H9 (cell line): ENCODE results near the gene LPP. TPM values are rescaled to one million over a fixed set of nuclear protein-coding genes. Genes with fewer than 3 reads are reported as not detected.

Experiments used
- DNase-seq: peaks from one replicate; pipeline ENCODE4 v3.0.0-alpha.2; 2017
- H2AFZ ChIP-seq: one replicate; pipeline ENCODE4 v1.6.1; 2013; ENCODE audit warnings: mild to moderate bottlenecking, low read length, control low read depth, moderate library complexity
- H2AK5ac ChIP-seq: 2 replicates; pipeline ENCODE4 v1.6.1; 2013; ENCODE audit warnings: low read length, control low read depth, mixed read lengths; ENCODE audit not compliant: insufficient read length
- H2BK120ac ChIP-seq: one replicate; pipeline ENCODE4 v1.6.1; 2013; ENCODE audit warnings: low read depth, mild to moderate bottlenecking, low read length, control low read depth, inconsistent platforms; ENCODE audit not compliant: poor library complexity, severe bottlenecking
- H2BK12ac ChIP-seq: 2 replicates; pipeline ENCODE4 v1.6.1; 2013; ENCODE audit warnings: low read length, control low read depth, mixed read lengths, low read depth; ENCODE audit not compliant: insufficient read length
- H2BK15ac ChIP-seq: 2 replicates; pipeline ENCODE4 v1.6.1; 2013; ENCODE audit warnings: low read depth, low read length, control low read depth
- H2BK20ac ChIP-seq: one replicate; pipeline ENCODE4 v1.6.1; 2013; ENCODE audit warnings: low read depth, mild to moderate bottlenecking, low read length, control low read depth, inconsistent platforms; ENCODE audit not compliant: poor library complexity, severe bottlenecking
- H2BK5ac ChIP-seq: 2 replicates; pipeline ENCODE4 v1.6.1; 2013; ENCODE audit warnings: low read length, control low read depth, mixed read lengths; ENCODE audit not compliant: insufficient read length
- H3K14ac ChIP-seq: 2 replicates; pipeline ENCODE4 v1.6.1; 2013; ENCODE audit warnings: low read length, control low read depth; ENCODE audit not compliant: insufficient read depth
- H3K18ac ChIP-seq: 2 replicates; pipeline ENCODE4 v1.6.1; 2013; ENCODE audit warnings: low read depth, mild to moderate bottlenecking, mixed read lengths, low read length, control low read depth; ENCODE audit not compliant: insufficient read length
- H3K23ac ChIP-seq: 2 replicates; pipeline ENCODE4 v1.6.1; 2013; ENCODE audit warnings: low read length, control low read depth, mixed read lengths, low read depth; ENCODE audit not compliant: insufficient read length
- H3K23me2 ChIP-seq: 2 replicates; pipeline ENCODE4 v1.6.1; 2013; ENCODE audit warnings: low read depth, mild to moderate bottlenecking, mixed read lengths, low read length, control low read depth; ENCODE audit not compliant: insufficient read length, poor library complexity, severe bottlenecking
- H3K27ac ChIP-seq: 2 replicates; pipeline ENCODE4 v1.5.1; 2013; ENCODE audit warnings: low read length, control low read depth, mixed read lengths, low read depth; ENCODE audit not compliant: insufficient read length
- H3K27me3 ChIP-seq: 2 replicates; pipeline ENCODE4 v1.6.1; 2013; ENCODE audit warnings: low read length, control low read depth, inconsistent platforms; ENCODE audit not compliant: insufficient read depth
- H3K4ac ChIP-seq: 2 replicates; pipeline ENCODE4 v1.6.1; 2013; ENCODE audit warnings: low read depth, mild to moderate bottlenecking, control low read depth, inconsistent platforms, low read length, moderate library complexity
- H3K4me1 ChIP-seq: 2 replicates; pipeline ENCODE4 v1.6.1; 2013; ENCODE audit warnings: low read length, control low read depth, inconsistent platforms; ENCODE audit not compliant: insufficient read depth
- H3K4me2 ChIP-seq: 2 replicates; pipeline ENCODE4 v1.6.1; 2013; ENCODE audit warnings: low read length, control low read depth, mixed read lengths; ENCODE audit not compliant: insufficient read length, insufficient read depth
- H3K56ac ChIP-seq: 2 replicates; pipeline ENCODE4 v1.6.1; 2013; ENCODE audit warnings: low read depth, mild to moderate bottlenecking, mixed read lengths, low read length, control low read depth; ENCODE audit not compliant: insufficient read length
- H3K79me1 ChIP-seq: 2 replicates; pipeline ENCODE4 v1.6.1; 2013; ENCODE audit warnings: low read depth, mild to moderate bottlenecking, moderate library complexity, low read length, control low read depth, inconsistent platforms; ENCODE audit not compliant: insufficient read depth, poor library complexity, severe bottlenecking
- H3K79me2 ChIP-seq: 2 replicates; pipeline ENCODE4 v1.6.1; 2013; ENCODE audit warnings: low read length, control low read depth, inconsistent platforms; ENCODE audit not compliant: insufficient read depth
- H3K9ac ChIP-seq: 2 replicates; pipeline ENCODE4 v1.6.1; 2013; ENCODE audit warnings: low read length, control low read depth, mixed read lengths; ENCODE audit not compliant: insufficient read length; ENCODE audit errors: extremely low read depth
- H3K9me3 ChIP-seq: one replicate; pipeline ENCODE4 v1.6.1; 2013; ENCODE audit warnings: low read depth, low read length, inconsistent platforms; ENCODE audit not compliant: control insufficient read depth
- H3T11ph ChIP-seq: one replicate; pipeline ENCODE4 v1.6.1; 2013; ENCODE audit warnings: mild to moderate bottlenecking, low read length, control low read depth, inconsistent platforms
- H4K20me1 ChIP-seq: one replicate; pipeline ENCODE4 v1.6.1; 2013; ENCODE audit not compliant: control insufficient read depth, insufficient read length, insufficient read depth
- H4K5ac ChIP-seq: 2 replicates; pipeline ENCODE4 v1.6.1; 2013; ENCODE audit warnings: low read depth, mild to moderate bottlenecking, mixed read lengths, low read length, control low read depth; ENCODE audit not compliant: insufficient read length
- H4K8ac ChIP-seq: replicated peaks from 2 replicates; pipeline ENCODE4 v1.6.1; 2013; ENCODE audit warnings: low read length, control low read depth, mixed read lengths, low read depth; ENCODE audit not compliant: insufficient read length
- H4K91ac ChIP-seq: 2 replicates; pipeline ENCODE4 v1.6.1; 2013; ENCODE audit warnings: low read depth, mild to moderate bottlenecking, moderate library complexity, mixed read lengths, low read length, control low read depth; ENCODE audit not compliant: insufficient read length
- H3K27ac Mint-ChIP-seq, 3 experiments: 2 replicates in 2 of 3; 3 replicates in 1 of 3; pipeline ENCODE4 v1.8.0; 2020 to 2021; ENCODE audit warnings: mixed read lengths in 3 of 3, mild to moderate bottlenecking in 1 of 3, moderate library complexity in 1 of 3
- H3K27me3 Mint-ChIP-seq: 2 replicates; pipeline ENCODE4 v1.8.0; 2021; ENCODE audit warnings: low read depth, mild to moderate bottlenecking, moderate library complexity, mixed read lengths
- H3K36me3 Mint-ChIP-seq, 3 experiments: 2 replicates in 2 of 3; 3 replicates in 1 of 3; pipeline ENCODE4 v1.8.0; 2020 to 2021; ENCODE audit warnings: low read depth in 3 of 3, mixed read lengths in 3 of 3; ENCODE audit not compliant: insufficient read depth in 1 of 3
- H3K4me1 Mint-ChIP-seq, 2 experiments: 2 replicates each; pipeline ENCODE4 v1.8.0; 2020; ENCODE audit warnings: mixed read lengths in 2 of 2
- H3K4me3 Mint-ChIP-seq, 2 experiments: 2 replicates in 1 of 2; 3 replicates in 1 of 2; pipeline ENCODE4 v1.8.0; 2020 to 2021; ENCODE audit warnings: mild to moderate bottlenecking in 2 of 2, mixed read lengths in 2 of 2, moderate library complexity in 1 of 2
- H3K9me3 Mint-ChIP-seq, 2 experiments: 2 replicates in 1 of 2; 3 replicates in 1 of 2; pipeline ENCODE4 v1.8.0; 2020; ENCODE audit warnings: mild to moderate bottlenecking in 2 of 2, mixed read lengths in 2 of 2, moderate library complexity in 1 of 2
- WGBS: extraction: QIAGEN DNeasy Blood & Tissue Kit; methylation state at CpG from one replicate; pipeline ENCODE4 v1.1.7; 2013; ENCODE audit warnings: missing lambda C conversion rate, low lambda C conversion rate, mixed read lengths; ENCODE audit not compliant: insufficient read length; ENCODE audit errors: extremely low coverage; 5-methylcytosine and 5-hydroxymethylcytosine counted together
- total RNA-seq: library from RNA; stranded (reverse); gene quantifications from 2 replicates; pipeline ENCODE4 v1.2.1, GENCODE V29; 2021
- TF ChIP-seq, protein P1 (sequence below): fragments of 200-600 bp; sonication (generic); conservative IDR thresholded peaks from 3 replicates; pipeline ENCODE4 v1.8.0; 2021; ENCODE audit warnings: antibody characterized with exemption, mild to moderate bottlenecking

The LPP gene
- total RNA-seq, 1 experiment from 2014 or later, result 64.6 TPM

- DNase-seq, result no peak
- H4K91ac ChIP-seq, result no peak overlapping the region
- Mint-ChIP-seq H3K9me3 (no peaks in the 10 kb centered on the region), H3K27me3 (no peaks in the 10 kb centered on the region; the same call in 1 of the 2 replicates), H3K27ac (no peak overlapping the region), H3K36me3 (peaks cover 0 to 4% (median 2%) of the 10 kb centered on the region in 3 experiments; a peak in 2 of 7 replicates), H3K4me1 (peaks cover 5 to 8% of the 10 kb centered on the region in 2 experiments), H3K4me3 (no peak overlapping the region)
- no CpG with 5 or more reads among the region's 11 CpGs for WGBS
- no peak overlapping the region for H2BK20ac ChIP-seq
- H4K5ac ChIP-seq, result no peak overlapping the region
- no peak overlapping the region for H2BK12ac ChIP-seq
- no peaks in the 10 kb centered on the region for H4K20me1 ChIP-seq
- no peaks in the 10 kb centered on the region for H3K9me3 ChIP-seq
- H3K23me2 ChIP-seq, result no peaks in the 10 kb centered on the region
- no peaks in the 10 kb centered on the region for H3K27me3 ChIP-seq
- TF ChIP-seq, protein P1, sequence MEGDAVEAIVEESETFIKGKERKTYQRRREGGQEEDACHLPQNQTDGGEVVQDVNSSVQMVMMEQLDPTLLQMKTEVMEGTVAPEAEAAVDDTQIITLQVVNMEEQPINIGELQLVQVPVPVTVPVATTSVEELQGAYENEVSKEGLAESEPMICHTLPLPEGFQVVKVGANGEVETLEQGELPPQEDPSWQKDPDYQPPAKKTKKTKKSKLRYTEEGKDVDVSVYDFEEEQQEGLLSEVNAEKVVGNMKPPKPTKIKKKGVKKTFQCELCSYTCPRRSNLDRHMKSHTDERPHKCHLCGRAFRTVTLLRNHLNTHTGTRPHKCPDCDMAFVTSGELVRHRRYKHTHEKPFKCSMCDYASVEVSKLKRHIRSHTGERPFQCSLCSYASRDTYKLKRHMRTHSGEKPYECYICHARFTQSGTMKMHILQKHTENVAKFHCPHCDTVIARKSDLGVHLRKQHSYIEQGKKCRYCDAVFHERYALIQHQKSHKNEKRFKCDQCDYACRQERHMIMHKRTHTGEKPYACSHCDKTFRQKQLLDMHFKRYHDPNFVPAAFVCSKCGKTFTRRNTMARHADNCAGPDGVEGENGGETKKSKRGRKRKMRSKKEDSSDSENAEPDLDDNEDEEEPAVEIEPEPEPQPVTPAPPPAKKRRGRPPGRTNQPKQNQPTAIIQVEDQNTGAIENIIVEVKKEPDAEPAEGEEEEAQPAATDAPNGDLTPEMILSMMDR, result no peak
- H2BK120ac ChIP-seq, result no peak overlapping the region
- H3K56ac ChIP-seq, result no peak overlapping the region
- no peak overlapping the region for H3T11ph ChIP-seq
- no peak overlapping the region for H3K23ac ChIP-seq
- no peak overlapping the region for H3K9ac ChIP-seq
- no peak overlapping the region for H4K8ac ChIP-seq
- H3K18ac ChIP-seq, result no peak overlapping the region
- no peak overlapping the region for H2BK5ac ChIP-seq
- H3K4me1 ChIP-seq, result no peaks in the 10 kb centered on the region
- no peak overlapping the region for H3K4me2 ChIP-seq
- no peak overlapping the region for H2AFZ ChIP-seq
- H3K79me1 ChIP-seq, result no peaks in the 10 kb centered on the region
- H3K14ac ChIP-seq, result no peak overlapping the region
- no peak overlapping the region for H3K27ac ChIP-seq
- no peak overlapping the region for H3K4ac ChIP-seq
- no peak overlapping the region for H2AK5ac ChIP-seq
- no peaks in the 10 kb centered on the region for H3K79me2 ChIP-seq
- H2BK15ac ChIP-seq, result no peak overlapping the region
Measured at GRCh38 chr3:188490416-188490815, 336.5 kb downstream of the LPP start.
